GM21360 (cell line): ENCODE results near the gene DAAM2.

ENCODE experiments used
- ATAC-seq: cut with Tn5 transposase; IDR thresholded peaks from one replicate; pipeline ENCODE4 v1.9.1; 2021; ENCODE audit warnings: mild to moderate bottlenecking, moderate library complexity; ENCODE audit not compliant: unreplicated experiment

The DAAM2 gene

GRCh38 chr6:39816747-39817146 lies 24.6 kb downstream of the DAAM2 start:
- ATAC-seq = no peak

- no peak for ATAC-seq
Observed at GRCh38 chr6:39818695-39819094, 26.5 kb downstream of the DAAM2 start.

GRCh38 chr6:39819228-39819627 lies 27.1 kb downstream of the DAAM2 start:
- no peak for ATAC-seq

GRCh38 chr6:39819676-39820075 lies 27.5 kb downstream of the DAAM2 start:
- ATAC-seq = no peak

DNA sequence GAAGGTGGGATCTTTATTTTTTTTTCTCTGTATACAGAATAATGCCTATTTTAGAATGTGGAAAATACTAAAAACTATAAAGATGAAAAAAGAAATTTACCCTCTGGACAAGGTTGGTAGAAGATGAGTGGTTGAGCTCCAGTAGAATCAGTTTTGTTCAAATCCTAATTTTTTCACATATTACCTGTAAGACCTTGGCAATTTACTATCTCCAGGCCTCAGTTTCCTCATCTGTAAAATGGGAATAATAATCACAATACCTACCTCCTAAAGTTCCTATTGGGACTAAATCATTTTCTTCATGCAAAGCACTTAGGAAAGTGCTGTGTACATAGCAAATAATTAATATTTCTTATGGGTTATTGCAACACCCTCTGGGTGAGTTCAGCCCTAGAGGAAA lies 28.4 kb downstream of the DAAM2 start:
- no peak for ATAC-seq

DNA sequence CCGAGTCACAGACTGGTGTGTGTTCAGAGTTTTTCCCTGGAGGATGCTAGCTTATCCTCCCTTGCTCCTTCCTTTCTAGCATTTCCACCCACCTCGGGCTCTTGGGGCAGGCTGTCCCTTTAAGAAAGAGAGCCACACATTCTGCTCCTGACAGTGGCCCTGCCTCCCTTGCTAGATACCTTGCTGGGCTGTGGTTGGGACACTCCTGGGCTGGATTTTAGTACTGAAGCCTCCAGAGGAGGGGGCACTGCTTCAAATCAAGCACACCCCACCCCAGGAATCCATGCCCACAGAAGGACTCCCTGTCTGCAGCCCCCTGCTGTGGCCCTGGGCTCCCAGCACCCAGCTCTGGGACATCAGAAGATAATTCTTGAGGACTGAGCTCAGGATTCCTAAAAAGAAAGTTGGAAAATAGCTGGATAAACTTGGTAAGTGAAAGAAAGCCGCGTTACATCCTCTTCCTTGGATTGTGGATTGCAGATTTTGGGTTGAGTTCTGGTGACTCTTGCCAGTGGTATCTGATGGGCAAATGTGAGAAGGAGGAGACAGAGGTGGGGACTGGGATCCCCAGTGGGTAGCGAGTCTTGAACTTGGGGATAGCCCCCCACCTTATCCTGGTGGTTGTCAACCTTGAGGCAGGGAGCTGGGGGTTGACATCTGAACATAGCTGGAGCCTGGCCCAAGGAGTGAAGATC lies 29.0 kb downstream of the DAAM2 start:
- no peak for ATAC-seq

- ATAC-seq = no peak
Observed at GRCh38 chr6:39821742-39822532, 29.8 kb downstream of the DAAM2 start.

DNA sequence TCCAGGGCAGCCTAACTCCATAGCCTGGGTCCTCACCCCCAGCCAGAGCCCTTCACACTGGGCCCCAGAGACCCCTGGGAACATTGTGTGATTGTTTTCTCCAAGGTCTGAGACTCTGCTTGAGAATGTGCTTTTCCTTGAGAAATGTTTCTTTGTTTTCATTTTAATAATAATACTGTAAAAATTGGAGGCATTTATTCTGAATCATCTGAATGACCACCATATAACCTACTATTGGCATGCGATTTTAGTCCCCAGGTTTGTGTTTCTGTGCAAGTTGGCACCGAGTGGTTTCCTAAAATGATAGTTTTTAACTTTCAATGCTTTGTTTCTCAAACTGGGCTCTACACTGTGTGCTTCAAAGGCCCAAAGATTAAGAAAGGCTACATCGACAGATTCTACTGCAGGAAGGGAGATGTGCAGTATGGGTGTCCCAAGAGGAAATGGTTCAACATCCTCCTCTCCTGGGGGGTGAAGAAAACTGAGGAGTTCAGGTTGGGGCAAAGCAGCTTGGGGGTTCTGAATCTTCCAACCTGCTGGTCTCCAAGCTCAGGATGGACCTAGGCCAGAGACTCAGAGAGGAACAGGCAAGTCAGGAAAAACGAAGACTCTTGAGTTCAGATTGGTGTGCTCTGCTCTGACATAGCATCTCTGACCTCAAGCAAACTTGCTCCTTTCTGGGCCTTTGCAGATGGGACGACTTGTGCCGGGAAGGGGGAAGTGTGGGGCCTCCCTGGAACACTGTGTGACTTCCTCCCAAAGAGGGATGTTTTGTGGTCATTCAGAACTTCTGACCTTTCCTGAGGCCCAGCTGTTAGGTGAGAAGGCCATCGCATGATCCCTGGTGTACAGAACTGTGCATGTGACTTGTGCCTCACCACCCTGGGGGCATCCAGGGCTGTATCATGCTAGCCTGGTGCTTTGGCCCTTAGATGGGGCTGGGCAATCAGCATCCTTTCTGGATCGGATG lies 31.0 kb downstream of the DAAM2 start:
- no peak for ATAC-seq

DNA sequence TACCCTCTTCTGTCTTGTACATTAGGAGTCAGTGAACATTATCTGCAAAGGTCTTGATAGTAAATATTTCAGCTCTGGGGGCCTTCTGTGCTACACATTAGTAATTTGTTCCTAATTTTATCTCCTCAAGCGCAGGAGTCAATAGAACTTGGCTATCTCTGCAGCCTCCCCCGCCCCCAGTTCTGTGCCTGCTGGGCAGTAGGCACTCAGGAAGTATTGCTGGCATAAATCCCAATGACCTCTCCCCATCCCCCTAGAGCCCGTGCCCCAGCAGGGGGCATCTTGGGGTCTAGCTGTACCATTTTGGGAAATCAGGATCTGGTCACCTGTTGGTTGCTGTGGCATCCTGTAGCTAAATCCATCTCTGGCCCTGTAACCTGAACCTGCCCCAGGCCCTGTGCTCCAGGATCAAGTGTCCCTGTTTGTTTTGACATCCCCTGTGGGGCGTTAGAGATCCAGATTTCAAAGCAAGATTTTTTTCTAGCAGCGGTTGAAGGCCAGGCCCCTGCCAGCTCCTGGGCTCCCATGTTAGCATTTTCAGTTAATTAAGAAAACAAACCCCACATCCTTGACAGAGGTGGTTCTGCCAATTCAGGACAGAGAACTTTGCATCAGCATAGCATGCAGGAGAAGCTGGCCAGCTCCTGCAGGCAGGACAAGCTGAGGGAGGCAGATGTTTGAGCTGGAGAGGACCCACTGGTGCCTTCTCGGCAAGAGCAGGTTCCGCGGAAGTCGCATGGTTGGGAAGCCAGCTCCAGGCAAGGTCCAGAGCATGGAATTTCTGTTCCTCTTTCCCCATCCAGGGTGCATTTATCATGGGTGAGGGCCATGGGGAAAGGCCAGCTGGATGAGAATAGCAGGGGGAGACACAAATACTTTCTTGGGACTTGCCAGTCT lies 32.1 kb downstream of the DAAM2 start:
- no peak for ATAC-seq

GRCh38 chr6:39829331-39829730 lies 37.2 kb downstream of the DAAM2 start:
- no peak for ATAC-seq

GRCh38 chr6:39830444-39830843 lies 38.3 kb downstream of the DAAM2 start:
- ATAC-seq = no peak

DNA sequence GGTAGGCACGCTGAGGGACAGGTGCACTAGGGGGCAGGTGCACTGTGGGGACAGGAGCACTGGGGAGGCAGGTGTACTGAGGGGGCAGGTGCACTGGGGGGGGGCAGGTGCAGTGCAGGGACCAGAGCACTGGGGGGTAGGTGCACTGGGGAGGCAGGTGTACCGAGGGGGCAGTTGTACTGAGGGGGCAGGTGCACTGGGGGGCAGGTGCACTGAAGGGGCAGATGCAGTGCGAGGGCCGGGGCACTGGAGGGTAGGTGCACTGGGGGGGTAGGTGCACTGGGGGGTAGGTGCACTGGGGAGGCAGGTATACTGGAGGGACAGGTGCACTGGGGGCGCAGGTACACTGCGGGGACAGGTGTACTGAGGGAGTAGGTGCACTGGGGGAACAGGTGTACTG lies 39.5 kb downstream of the DAAM2 start:
- ATAC-seq = no peak

DNA sequence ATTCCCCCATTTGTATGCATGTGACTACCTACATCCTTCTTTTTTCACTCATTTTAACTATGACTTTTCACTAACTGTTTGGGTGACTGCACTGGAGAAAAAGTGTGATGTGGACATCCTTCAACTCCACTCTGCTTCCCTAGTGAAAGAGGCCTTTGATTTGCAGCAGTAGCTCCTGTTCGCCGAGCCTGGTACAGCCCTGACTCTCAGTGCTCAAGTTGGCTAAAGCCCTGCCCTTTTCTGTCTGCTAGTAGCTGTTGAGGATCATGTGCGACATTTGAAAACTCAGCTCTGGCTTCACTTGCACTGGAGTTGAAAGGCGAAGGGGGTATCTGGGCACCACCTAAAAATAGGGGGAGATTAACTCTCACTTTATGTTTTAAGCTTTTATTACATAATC lies 42.1 kb downstream of the DAAM2 start:
- no peak for ATAC-seq

GRCh38 chr6:39834866-39835265 lies 42.7 kb downstream of the DAAM2 start:
- ATAC-seq = no peak

DNA sequence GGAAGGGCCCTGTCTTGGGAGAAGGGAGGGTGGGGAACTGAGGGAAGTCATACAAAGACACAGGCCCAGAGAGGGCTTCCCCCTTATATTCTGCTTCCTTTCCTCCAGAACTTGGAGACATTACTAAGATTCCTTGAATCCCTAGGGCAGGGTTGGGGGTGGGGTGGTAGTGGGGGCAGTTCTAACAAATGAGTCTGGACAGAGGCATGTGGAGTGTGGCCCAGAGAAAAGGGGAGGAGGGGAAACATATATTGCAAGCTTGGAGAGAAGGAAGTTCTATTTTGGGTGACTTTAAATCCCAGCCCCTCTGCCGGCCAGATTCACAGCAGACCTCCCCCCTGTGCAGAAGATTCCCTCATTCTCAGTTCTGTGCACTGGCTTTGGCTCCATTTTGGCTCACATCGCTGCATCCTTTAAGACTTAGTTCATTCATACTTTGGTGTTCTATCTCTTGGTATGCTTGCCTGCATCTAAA lies 43.7 kb downstream of the DAAM2 start:
- no peak for ATAC-seq

- ATAC-seq = no peak
Observed at GRCh38 chr6:39836606-39837005, 44.4 kb downstream of the DAAM2 start.

DNA sequence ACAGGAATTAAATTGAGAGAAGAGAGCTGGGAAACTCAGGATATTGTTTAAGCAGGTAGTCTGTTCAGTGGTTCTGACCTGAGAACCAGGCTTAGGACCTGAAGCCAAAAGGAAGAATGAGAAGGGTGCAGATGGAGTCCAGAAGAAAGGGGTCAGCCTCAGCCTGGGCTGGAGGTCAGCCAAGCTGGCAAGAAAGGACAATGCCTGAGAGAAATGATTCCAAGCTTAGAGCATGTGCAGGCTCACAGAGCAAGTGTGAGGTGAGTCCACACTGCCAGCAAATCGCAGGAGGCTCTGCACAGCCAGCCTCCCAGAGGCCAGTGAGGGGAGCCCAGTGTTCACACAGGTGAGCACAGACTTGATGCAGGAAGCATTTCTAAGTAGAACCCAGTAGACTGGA lies 47.3 kb downstream of the DAAM2 start:
- no peak for ATAC-seq

DNA sequence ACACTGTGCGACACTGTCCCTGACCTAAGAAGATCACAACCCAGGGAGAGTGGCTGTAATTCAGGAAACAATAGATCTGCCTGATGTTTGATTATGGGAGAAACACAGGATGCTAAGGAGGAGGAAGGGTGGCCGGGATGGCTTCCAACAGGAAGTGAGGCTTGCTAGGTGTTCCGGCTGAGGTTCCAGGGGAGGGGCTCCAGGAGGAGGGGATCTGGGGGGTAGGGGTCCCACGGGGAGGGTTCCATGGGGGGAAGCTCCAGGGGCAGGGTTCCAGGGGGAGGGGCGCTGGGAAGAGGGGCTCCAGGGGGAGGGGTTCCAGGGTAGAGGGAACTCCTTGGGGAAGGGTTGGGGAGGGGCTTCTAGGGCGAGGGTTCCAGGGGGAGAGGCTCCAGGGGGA lies 48.6 kb downstream of the DAAM2 start:
- no peak for ATAC-seq

DNA sequence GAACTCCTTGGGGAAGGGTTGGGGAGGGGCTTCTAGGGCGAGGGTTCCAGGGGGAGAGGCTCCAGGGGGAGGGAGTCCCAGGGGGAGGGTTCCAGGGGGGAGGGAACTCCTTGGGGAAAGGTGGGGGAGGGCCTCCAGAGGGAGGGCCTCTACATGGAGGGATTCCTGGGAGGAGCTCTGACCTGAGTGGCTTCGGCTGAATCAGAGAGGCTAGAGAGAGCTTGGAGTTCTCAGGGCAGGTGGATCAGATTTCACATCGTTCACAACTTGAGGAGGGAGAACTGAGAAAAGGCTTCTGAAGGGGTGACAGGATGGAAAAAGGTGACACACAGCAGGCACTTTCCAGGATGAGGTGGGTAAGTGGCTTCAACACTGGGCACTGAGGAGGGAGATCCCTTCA lies 49.1 kb downstream of the DAAM2 start:
- ATAC-seq = no peak

GRCh38 chr6:39841923-39842322 lies 49.7 kb downstream of the DAAM2 start:
- ATAC-seq = no peak
